Measurements from ENCODE around the gene SGK2.

DNA sequence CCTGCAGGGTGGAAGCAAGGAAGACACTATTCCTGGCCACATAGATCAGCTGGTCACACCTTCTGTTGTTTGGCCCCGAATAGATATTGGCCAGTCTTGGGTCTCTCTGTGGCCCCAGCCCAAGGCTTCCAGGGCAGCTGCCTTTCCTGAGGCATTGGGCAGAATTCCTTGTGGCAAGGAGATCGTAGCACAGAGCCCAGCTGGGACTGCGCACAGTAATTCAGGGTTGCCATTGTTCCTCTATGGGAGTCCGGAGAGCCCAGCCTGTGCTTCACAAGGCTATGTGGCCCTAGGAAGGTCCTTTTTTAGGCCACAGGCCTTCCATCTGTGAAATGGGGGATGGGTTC is 6.9 kb downstream of the SGK2 start:
- TF ChIP-seq, protein P1, sequence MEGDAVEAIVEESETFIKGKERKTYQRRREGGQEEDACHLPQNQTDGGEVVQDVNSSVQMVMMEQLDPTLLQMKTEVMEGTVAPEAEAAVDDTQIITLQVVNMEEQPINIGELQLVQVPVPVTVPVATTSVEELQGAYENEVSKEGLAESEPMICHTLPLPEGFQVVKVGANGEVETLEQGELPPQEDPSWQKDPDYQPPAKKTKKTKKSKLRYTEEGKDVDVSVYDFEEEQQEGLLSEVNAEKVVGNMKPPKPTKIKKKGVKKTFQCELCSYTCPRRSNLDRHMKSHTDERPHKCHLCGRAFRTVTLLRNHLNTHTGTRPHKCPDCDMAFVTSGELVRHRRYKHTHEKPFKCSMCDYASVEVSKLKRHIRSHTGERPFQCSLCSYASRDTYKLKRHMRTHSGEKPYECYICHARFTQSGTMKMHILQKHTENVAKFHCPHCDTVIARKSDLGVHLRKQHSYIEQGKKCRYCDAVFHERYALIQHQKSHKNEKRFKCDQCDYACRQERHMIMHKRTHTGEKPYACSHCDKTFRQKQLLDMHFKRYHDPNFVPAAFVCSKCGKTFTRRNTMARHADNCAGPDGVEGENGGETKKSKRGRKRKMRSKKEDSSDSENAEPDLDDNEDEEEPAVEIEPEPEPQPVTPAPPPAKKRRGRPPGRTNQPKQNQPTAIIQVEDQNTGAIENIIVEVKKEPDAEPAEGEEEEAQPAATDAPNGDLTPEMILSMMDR (IDR thresholded peaks at IDR 0.05): no peak
- TF ChIP-seq POLR2A (IDR thresholded peaks at IDR 0.05): no peak
